ENCODE measurements around the gene ZBTB4.

ZBTB4 gene

GRCh38 chr17:7421186-7421585 is 58.2 kb downstream of the ZBTB4 start:
- no peak for DNase-seq (ENCODE audit: low read depth in 2 of 2)

GRCh38 chr17:7419819-7420610 is 59.4 kb downstream of the ZBTB4 start, which contains the start of gene SPEM1:
TSS of gene SPEM1 (plus strand) at chr17:7420324. CDS start at chr17:7420385, 61 bp downstream.
- DNase-seq (ENCODE audit: low read depth in 2 of 2): no peak

GRCh38 chr17:7418472-7419152 is 60.8 kb downstream of the ZBTB4 start:
- DNase-seq (ENCODE audit: low read depth in 2 of 2): no peak

GRCh38 chr17:7417056-7417655 is 62.3 kb downstream of the ZBTB4 start:
- DNase-seq (ENCODE audit: low read depth in 2 of 2): no peak

GRCh38 chr17:7416323-7416722 is 63.1 kb downstream of the ZBTB4 start:
- no peak for DNase-seq (ENCODE audit: low read depth in 2 of 2)

- DNase-seq (ENCODE audit: low read depth in 2 of 2): no peak
Observed at GRCh38 chr17:7415784-7416183, 63.6 kb downstream of the ZBTB4 start.

GRCh38 chr17:7414837-7415236 is 64.6 kb downstream of the ZBTB4 start:
- DNase-seq (ENCODE audit: low read depth in 2 of 2): no peak

GRCh38 chr17:7413346-7413985 is 66.0 kb downstream of the ZBTB4 start:
- no peak for DNase-seq (ENCODE audit: low read depth in 2 of 2)

GRCh38 chr17:7411427-7411750 is 68.0 kb downstream of the ZBTB4 start:
- DNase-seq (ENCODE audit: low read depth in 2 of 2): no peak

GRCh38 chr17:7410634-7411426 is 68.6 kb downstream of the ZBTB4 start:
- DNase-seq (ENCODE audit: low read depth in 2 of 2): no peak

- no peak for DNase-seq (ENCODE audit: low read depth in 2 of 2)
Observed at GRCh38 chr17:7409716-7410115, 69.7 kb downstream of the ZBTB4 start.
